GM23248 (cell line): ENCODE data around the gene ADNP2.

Experiments
- EZH2 ChIP-seq: fragments of 200-600 bp; sonication (generic); IDR thresholded peaks from 2 replicates; pipeline ENCODE4 v1.6.1; 2018; ENCODE audit warnings: antibody characterized with exemption, mild to moderate bottlenecking; ENCODE audit not compliant: insufficient read depth, poor library complexity, severe bottlenecking
- EZH2phosphoT487 ChIP-seq: fragments of 200-600 bp; sonication (generic); IDR thresholded peaks from 2 replicates; pipeline ENCODE4 v1.6.1; 2018; ENCODE audit warnings: antibody characterized with exemption, moderate library complexity, mild to moderate bottlenecking, low read depth; ENCODE audit not compliant: insufficient read depth

DNA sequence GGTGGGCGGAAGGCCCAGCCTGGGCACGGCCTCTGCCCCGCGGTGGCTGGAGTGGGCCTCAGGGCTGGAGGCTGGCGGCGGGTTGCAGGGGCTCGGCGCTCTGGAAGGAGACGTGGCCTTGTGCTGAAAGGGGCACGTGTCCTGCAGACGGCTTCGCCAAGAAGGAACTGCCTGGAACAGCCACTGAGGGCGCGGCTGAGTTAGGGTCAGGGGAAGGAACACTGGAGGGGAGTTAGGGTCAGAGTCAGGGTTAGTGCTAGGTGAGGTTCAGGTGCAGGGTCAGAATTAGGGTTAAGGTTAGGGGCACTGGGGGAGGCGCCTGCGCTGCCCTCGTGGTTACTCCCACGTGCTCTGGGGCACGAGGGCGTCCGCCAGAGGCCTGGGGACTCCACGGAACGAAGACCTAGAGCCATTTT lies 933 bp upstream of the ADNP2 start:
- no peak for TF ChIP-seq EZH2
- TF ChIP-seq EZH2phosphoT487, result no peak
